GM13977 (cell line): ENCODE measurements around the gene TMPRSS2.

ENCODE experiments used
- DNase-seq: peaks from one replicate; pipeline ENCODE4 v3.0.0; 2012; ENCODE audit warnings: low spot score
- CTCF ChIP-seq: IDR thresholded peaks from 2 replicates; pipeline ENCODE4 v1.5.1; 2012; ENCODE audit warnings: mild to moderate bottlenecking, control low read depth; ENCODE audit not compliant: insufficient read depth; ENCODE audit errors: extremely low read depth, missing control alignments
- in situ Hi-C: fragments of 300-500 bp; cut with MboI; formaldehyde crosslinking; loops from one replicate; pipeline ENCODE4 v1.12.0; 2022; ENCODE audit warnings: low sequenced_read_pairs, low pct_unique_long_range_greater_than_20kb, mixed read lengths, inconsistent platforms; ENCODE audit not compliant: unreplicated experiment

The TMPRSS2 gene

GRCh38 chr21:41506005-41506594, 1.9 kb downstream of the TMPRSS2 start:
- in situ Hi-C loops = no loop called here
- DNase-seq = no peak
- TF ChIP-seq CTCF = no peak

GRCh38 chr21:41504030-41504429, 3.9 kb downstream of the TMPRSS2 start:
- in situ Hi-C loops = no loop called here
- DNase-seq = no peak

GRCh38 chr21:41503331-41503730, 4.6 kb downstream of the TMPRSS2 start:
- no peak for TF ChIP-seq CTCF
- in situ Hi-C loops = no loop called here

More at GRCh38 chr21:41504030-41504429, 3.9 kb downstream of the TMPRSS2 start:
- no peak for TF ChIP-seq CTCF

GRCh38 chr21:41501919-41502318, 6.0 kb downstream of the TMPRSS2 start:
- no peak for TF ChIP-seq CTCF
- DNase-seq = no peak
- in situ Hi-C loops = no loop called here

More at GRCh38 chr21:41503331-41503730, 4.6 kb downstream of the TMPRSS2 start:
- no peak for DNase-seq

- DNase-seq = no peak
- no peak for TF ChIP-seq CTCF
- in situ Hi-C loops = no loop called here
Measured at GRCh38 chr21:41500931-41501381, 7.0 kb downstream of the TMPRSS2 start.

GRCh38 chr21:41500363-41500762, 7.6 kb downstream of the TMPRSS2 start:
- TF ChIP-seq CTCF = no peak
- no peak for DNase-seq
- in situ Hi-C loops = no loop called here
